HG03520 (cell line): ENCODE measurements around the gene JAG1.

Experiments used
- ATAC-seq: cut with Tn5 transposase; IDR thresholded peaks from one replicate; pipeline ENCODE4 v1.9.1; 2021; ENCODE audit warnings: mild to moderate bottlenecking, moderate library complexity; ENCODE audit not compliant: unreplicated experiment

JAG1 gene

DNA sequence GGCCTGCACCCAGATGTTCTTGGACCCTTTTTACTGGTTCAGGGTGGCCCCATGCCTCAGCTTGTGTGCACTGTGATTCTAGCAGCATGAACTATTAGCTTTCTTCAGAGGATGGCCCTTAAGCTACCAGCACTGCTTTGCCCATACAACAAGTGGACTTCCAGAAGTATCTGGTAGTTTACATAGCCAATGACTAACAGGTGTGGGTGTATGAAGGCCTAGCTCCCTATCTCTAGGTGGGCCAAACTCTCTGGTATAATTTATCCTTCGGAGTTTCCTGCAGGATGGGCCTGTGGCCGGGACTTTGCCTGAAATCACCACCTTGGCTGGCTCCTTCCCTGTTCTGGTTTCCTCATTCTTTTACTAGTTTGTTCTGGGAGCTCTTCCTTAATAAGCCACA, 26.1 kb upstream of the JAG1 start:
- no peak for ATAC-seq

DNA sequence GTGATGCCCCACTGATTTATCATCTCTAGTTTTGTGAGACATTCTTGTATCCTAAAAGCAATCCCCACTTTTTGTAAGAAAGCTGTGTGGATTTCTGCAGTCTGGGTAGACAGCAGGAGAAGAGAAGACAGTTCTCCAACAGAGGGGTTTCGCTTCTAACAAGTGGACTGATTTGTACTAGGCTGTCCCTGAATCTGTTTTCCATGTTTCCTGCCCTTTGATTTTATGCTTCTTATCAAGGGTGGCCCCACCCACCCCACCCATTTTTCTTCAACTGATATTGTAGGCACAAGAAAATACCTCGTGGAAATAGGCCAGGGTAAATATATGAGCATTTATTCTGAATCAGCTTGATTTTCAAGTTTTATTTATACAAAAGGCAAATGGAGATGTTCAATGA, 25.7 kb upstream of the JAG1 start:
- no peak for ATAC-seq

DNA sequence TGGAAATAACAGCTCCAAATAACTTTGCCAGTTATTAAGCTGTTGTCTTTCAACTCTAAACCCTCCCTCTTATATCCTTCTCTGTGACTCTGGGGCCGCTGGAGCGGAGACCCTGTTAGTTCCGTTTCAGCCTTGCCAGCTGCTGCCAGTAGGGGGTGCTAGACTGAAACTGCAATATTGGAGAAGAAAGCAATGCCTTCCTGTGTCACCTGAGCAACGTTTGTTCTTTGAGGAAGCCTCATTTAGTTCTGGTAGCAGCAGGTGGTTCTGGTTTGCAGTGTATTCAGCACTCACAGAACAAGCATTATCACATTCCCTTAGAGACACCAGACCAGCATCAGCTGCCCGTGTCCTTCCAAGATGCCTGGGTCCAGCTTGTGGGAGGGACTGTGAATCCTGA, 22.9 kb upstream of the JAG1 start:
- ATAC-seq = no peak

DNA sequence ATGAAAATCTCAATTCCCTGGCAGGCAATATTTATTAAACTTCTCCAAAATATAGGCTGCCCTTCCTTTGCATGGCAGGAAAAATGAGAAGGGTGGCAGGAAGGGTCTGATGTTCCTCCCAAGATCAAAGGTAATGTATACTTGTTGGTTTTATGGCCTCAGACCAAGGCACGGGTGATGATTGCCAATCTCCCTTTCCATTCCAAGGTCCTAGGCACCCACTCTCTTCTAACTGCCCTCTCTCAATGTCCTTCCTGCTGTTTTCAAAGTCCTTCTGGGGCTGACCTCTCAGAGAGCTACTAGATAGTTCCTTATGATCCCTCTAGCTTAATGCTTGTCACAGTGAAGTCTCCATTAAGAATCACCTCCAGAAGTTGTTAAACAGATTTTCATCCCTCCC, 15.6 kb upstream of the JAG1 start:
- ATAC-seq = no peak

DNA sequence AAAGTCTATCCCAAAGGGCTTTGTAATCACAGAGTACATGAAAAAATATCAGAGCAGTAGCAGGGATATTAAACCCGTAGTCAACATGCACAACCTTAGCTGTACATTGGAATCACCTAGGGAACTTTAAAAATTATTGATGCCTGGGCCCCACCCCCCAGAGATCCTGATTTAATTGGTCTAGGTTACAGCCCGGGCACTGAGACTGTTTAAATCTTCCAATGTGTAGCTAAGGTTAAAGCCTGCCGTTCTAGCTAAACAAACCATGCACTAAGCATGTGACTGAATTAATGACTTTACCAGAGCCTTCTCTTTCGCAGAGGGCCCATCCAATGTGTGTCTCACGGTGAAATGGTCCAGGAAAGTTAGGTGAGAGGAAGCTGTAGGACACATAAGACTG, 14.1 kb upstream of the JAG1 start:
- no peak for ATAC-seq

DNA sequence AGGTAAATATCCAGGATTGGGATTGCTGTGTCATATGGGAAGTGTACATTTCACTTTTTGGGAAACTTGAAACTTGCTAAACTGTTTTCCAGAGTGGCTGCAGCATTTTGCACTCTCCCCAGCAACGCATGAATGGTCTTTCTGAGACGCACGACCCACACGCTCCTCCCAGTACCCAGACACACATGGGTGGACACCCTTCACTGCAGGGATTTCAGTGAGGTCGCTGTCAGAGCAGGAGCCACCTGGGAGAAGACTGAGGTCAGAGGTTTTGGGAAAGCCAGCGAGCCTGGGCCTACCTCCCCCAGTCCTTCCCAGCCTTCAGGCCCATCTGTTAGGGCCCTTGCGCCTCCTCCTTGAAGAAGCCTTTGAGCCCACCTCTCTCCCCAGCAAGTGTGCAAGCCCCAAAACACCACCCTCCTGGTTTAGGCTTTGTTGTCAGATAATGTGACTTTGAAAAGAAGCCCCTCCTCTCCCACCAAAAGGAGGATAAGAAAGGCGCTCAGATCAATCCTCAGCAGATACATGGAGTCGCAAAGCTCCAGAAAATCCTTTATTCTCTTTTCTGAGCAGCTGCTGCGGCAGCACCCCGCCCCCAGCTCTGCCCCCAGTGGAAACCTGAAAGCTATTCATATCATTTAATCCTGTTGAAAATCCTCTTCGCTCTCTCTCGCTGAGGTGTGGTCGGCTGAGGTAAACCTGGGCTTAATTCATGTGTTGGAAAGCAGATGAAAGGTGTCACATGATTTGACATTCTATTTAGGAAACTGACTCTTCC, 12.7 kb upstream of the JAG1 start:
- no peak for ATAC-seq

DNA sequence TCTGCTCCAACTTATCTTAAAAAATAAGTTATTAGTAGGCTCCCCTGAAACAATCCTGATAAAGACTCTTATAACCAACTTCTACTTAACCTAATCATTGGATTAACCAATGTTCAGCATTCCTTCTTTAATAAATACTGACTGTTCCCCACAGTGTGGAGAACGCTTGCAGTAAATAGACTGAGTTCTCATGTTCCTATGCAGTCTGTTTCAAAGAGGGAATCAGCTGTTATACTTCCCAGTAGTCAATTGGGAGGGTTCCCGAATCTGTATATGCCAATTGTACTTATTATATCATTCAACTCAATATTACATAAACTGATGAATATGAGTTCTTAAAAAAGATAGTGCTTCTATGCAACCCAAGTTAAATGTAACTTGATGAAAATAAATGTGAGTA, 9.7 kb upstream of the JAG1 start:
- no peak for ATAC-seq

DNA sequence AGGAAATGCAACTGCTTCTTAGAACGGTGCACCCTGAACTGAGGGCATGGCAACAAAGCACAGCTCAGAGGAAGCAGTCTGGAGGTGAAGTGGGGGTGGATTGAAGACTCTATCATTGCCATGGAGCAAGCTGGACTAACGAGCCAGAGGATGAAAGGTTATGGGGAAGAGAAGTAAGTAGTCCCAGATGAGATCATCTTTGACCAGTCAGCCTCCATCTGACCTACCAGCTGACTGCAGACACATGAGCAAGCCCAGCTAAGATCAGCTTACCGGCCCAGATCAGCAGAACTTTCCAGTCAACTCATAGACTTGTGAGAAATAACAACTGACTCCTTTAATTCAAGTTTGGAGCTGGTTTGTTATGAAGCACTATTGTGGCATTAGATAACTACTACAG, 9.1 kb upstream of the JAG1 start:
- no peak for ATAC-seq

DNA sequence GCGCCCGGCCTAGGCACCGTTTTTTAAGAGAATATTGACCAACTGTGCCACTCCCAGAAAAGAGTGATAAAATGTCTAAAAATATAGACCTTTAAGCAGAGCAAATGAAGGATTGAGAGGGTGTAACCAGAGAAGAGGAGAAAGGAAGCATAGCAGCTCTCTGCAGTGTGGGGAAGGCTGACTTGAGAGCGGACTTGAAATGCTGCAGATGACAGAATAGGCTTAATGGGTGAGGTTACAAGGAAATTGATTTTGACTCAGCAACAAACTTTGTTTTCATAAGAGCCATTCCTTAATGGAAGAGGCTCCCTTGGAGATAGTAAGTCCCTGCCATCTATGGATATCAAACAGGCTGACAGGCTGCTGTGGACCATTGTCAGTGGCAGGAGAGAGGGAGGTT, 7.7 kb upstream of the JAG1 start:
- no peak for ATAC-seq

DNA sequence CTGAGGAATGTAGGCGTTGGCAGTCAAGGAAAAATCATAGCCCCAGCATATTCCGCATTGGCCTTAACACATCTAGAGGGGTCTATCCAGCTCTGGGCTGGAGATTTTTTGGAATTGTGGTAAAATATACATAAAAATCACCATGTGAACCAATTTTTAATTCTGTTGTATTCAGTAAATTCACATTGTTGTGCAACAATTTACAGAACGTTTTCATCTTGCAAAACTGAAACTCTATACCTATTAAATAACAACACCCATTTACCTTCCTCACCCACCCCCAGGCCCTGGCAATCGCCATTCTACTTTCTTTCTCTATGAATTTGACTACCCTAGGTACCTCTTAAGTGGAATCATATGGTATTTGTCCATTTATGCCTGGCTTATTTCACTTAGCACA, 6.8 kb upstream of the JAG1 start:
- no peak for ATAC-seq

DNA sequence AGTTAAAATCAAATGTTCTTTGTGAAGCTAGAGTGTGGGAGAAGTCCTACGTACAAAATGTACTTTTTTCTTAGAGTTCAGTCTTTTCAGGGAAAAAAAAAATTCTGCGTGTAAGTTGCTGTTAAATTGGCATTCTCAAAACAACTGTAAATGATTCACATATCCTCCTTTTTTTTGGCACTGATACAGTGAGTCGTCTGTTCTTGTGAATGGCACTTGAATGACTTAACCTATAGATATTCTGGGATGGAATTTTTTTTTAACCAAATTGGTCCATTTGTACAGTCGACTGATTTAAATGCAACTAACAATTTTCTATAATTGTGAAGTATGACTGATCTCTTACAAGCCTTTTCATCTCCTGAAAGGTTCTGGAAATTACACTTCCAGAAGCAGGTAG, 5.5 kb upstream of the JAG1 start:
- ATAC-seq = no peak

DNA sequence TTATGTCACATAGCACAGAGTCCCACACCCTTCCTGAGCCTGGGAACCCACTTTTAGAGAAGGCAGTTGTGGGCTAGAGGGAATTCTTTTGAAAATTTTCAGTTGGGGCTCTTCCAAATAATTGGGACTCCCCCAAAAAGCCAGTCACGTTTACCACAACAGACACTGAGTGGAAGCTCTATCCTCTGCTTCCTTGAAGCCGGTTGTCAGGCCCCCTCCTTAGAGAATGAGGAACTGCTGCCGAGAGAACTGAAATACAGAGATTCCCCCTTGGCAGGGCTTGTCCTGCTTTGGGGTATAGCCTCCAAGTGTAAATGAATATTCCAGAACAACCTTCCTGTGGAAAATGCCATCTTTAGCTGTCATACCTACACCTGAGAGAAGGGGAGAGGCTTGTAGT, 2.7 kb upstream of the JAG1 start:
- no peak for ATAC-seq

DNA sequence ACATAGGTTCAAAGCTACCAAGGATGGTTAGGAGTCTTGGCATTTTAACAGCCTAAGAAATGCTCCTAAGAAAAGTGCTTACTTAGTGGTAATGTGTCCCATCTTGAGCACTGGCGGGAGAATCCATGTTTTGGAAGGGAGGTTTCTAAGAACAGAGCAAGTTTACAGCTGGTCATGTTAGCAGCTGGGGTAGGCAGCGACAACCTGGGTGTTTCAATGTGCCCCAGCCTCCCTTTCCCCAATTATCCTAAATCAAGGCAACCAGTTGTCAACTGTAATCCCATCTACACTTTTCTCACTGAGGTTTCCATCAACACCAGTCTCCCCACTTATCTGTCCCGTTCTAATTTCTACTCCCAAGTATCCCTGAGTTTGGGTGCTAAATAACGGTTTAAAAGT, 1.6 kb upstream of the JAG1 start:
- ATAC-seq = no peak

DNA sequence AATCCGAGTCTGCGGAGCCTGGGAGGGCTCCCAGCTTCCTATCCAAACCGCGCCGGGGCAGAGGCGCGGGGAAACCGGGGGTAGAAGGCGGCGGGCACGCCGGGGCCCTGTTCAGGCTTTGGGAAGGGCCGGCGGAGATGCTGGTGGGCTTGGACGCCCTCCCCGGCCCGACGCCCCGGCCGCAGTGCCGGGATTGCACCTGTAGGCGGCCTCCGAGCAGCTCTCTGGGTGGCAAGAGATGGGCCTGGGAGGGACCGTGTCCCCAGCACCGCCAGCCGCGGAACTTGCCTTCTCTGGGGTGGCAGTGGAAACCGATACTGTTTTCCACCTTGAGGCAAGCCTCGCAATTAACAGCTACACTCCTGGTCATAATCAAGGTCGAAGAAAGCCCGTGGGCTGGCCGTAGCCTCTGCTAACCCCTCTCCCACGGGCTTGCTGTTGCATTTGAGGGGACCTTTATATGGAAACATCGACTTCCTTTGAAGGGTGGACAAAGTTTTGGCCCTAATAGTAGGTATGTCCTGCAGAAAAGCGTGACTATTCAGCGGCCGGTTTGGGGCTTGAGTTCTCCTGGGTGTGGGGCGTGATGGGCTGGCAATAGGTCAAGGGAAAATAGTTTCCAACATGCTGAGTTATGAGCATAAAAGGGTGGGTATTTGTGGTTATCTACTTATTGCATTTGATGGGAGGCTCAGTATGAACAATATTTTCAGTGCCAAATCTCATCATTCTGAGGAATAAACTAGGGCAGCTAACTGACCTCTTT, 1.1 kb upstream of the JAG1 start:
- peak; percentile 39 for ATAC-seq

DNA sequence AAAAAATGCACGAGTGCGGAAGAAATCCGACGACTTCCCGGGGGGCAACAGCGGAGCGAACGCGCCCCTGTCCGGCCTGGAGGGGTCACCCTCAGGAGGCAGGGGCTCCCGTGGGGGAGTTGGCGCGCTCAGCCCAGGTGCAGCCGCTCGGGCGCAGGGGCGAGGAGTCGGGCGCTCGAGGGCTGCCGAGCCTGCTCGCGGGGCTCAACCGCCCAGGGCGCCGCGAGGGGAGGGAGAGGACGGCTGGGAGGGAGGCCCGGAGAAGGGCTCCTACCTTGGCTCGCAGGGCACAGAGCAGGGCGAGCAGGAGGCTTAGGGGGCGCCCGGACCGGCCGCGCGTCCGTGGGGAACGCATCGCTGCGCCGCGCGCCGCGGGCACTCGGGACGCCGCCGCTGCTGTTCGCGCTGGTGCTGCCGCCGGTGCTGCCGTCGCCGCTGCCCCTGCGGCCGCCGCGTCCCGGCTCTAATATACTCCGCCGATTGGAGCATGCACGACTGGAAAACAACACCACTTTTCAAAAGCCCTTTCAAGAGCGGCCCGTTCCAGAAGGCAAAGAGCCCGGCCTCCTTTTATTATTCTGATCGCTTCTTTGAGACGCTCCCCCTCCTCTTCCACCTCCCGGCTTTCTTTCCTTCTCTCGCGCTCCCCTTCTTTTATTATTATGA, 490 bp downstream of the JAG1 start:
- no peak for ATAC-seq

DNA sequence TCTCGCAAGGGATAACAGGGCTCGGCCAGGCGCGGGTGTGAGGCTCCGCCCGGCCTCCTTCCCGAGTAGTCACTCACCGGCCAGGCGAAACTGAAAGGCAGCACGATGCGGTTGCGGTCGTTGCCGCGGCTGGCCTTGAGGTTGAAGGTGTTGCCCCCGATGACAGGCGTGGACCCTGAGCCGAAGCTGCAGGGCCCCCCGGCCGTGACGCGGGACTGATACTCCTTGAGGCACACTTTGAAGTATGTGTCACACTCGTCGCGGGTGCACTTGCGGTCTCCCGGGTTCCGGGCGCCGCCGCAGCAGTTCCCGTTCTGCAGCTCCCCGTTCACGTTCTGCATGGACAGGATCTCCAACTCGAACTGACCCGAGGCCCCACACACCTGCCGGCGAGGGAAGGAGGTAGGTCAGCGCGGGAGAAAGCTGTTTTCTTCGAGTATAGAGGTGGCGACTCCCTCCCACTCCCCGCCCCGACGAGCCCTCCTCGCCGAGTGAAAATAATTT, 1.1 kb downstream of the JAG1 start:
- no peak for ATAC-seq

DNA sequence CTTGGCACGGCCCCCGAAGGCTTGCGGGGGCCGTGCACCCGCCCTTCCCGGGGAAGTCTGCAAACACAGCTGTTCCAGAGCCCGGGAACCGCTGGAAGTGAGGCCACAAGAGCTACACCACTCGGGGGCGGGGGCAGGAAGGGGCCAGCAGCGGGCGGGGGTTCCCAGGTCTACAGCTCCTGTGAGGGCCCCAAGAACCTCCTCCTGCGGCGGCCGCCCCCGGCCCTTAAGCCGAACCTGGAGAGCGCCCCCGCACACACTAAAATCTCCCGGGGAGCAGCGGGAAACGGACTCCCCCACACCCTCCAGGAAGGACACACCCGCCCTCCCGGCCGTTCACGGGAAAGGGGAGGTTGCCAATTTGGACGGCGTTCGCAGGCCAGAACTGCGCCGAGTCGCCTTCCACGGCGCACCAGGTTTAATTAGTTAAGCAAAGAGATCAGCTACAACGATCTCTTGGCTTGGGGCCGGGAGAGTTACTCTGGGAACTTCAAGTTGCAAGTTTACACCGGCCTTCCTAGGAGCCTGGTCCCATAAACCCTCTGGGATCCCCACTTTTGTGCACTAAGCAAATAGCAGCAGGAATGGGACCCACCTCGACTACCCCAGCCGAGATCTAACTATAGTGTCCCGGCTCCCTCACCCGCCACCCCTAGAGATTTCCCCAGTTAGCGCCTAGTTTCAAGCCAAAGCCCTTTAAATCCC, 1.7 kb downstream of the JAG1 start:
- no peak for ATAC-seq

DNA sequence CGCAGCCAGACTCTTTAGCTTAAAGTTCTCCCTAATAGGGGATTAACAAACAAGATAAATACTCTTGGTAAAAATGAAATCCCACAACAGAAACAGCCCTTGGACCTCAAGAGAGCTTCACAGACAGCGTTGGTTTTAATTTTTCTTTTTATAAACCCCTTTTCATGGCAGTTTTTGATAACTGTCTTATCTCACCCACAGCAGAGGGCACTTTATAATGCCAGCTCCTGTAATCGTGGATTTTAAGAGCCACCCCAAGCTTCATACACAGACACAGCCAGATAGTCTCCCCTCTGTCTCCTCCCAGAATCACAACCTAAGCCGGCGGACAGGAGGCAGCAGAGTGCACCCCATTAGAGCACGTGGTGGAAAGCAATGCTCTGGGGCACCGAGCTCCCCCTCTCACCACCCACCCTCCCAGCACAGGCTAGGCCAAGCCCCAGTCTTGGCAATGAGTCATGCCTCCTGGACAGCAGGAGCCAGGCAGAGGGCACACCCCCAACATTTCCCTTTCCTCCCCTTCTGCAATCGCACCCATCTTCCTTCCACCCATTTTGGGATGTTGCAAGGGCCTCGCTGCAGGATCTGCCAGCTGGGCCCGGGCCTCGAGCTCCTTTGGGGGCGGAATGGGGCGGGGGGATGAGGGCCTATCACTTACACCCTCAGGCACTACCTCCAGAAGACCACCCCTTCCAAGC, 2.4 kb downstream of the JAG1 start:
- ATAC-seq = peak; percentile 34

DNA sequence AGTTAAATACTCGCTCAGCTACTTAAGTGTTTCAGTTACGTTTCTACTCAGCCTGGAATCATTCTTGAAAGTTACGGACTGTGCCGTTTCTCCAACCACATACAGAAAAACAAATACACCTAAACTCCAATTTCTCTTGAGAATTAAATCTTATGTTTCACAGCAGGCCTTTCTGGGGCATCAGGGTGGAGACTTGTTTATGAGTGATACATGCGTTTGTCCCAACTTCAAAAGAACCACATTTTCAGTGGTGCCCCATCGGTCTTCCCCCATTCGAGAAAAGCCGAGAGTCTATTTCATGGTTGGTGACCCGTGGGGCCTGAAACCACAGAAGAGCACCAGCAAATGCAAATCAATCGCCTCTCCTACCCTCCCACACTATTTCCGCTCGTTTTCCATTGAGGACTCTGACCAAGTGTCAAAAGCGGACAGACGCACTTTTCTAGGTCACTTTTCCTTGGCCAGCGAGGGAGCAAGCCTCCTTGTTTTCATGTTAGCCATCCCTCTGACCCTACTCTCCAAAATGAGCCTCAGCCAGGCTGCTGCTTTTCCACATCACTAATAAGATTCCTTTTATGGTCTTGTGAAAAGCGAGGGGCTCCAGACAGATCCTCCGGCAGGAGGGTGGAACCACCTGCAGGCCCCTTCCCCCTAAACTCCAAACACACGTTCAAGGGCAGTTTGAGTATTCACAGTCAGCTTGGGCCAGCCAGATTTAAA, 3.1 kb downstream of the JAG1 start:
- ATAC-seq = peak; percentile 21

DNA sequence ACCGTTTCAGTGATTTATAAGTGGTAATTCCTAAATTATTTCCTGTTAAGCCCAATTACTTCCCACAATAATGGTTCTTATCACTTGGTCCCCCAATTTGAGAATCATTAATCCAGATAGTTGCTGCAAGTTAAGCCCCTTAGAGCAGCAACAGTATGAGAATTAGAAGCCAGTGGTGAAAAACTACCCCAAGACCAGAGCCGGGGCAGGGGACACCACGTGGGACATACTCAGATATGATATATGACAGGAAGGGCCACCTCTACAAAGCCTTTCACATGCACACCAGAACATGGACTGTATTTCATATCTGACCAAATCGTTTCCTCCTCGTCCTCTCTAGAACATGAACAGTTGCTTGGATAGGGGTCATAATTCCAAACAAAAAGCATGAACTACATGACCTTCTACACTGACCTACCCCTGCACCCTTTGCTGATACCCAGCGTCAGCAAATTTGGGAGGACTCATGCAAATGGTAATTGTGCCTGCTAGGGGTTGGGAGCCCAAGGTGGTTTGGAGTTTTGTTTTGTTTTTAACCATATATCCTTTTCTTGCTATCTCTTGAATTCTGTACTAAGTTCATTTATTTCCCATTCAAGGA, 3.9 kb downstream of the JAG1 start:
- no peak for ATAC-seq
